Kidney (tissue), 14 donors: ENCODE measurements around the gene RCAN1. TPM values are rescaled to one million over a fixed set of nuclear protein-coding genes. Genes with fewer than 3 reads are reported as not detected.
A peak's percentile ranks its signal among the peaks of the same experiment; 100 is the strongest.

Source experiments
- DNase-seq, 5 donors: peaks; one replicate each; pipeline ENCODE4 v3.0.0-alpha.2; 2013 to 2020
- FAIRE-seq: peaks from 2 replicates; lab custom pipeline; 2012; peaks lifted over from hg19 to GRCh38; lab: Jason Lieb, UNC
- H3K27ac ChIP-seq, 2 donors: one replicate each; pipeline ENCODE4 v1.7.0; 2013; ENCODE audit warnings: low read depth in 2 of 2, low read length in 2 of 2, inconsistent platforms in 1 of 2
- H3K27me3 ChIP-seq: one replicate; pipeline ENCODE4 v1.7.1; 2013; ENCODE audit warnings: low read length, inconsistent platforms; ENCODE audit not compliant: control insufficient read depth, insufficient read depth
- H3K36me3 ChIP-seq, 3 donors: one replicate each; pipeline versions ENCODE4 v1.7.0 to v1.7.1; 2013; ENCODE audit warnings: low read length in 3 of 3, control low read depth in 1 of 3, inconsistent platforms in 1 of 3; ENCODE audit not compliant: insufficient read depth in 3 of 3, control insufficient read depth in 2 of 3
- H3K4me1 ChIP-seq, 3 donors: one replicate each; pipeline versions ENCODE4 v1.7.0 to v1.7.1; 2013; ENCODE audit warnings: low read length in 3 of 3, inconsistent platforms in 1 of 3, low read depth in 1 of 3; ENCODE audit not compliant: control insufficient read depth in 2 of 3, insufficient read depth in 2 of 3
- H3K4me3 ChIP-seq, 3 donors: one replicate each; pipeline versions ENCODE4 v1.7.0 to v1.8.1; 2013; ENCODE audit warnings: low read length in 3 of 3, control low read depth in 1 of 3, inconsistent platforms in 1 of 3
- H3K9ac ChIP-seq, 3 donors: one replicate each; pipeline versions ENCODE4 v1.7.0 to v1.7.1; 2013; ENCODE audit warnings: low read length in 3 of 3, control low read depth in 1 of 3, inconsistent platforms in 1 of 3
- H3K9me3 ChIP-seq, 3 donors: one replicate each; pipeline versions ENCODE4 v1.7.0 to v1.7.1; 2013; ENCODE audit warnings: low read length in 3 of 3, control low read depth in 1 of 3, inconsistent platforms in 1 of 3; ENCODE audit not compliant: control insufficient read depth in 2 of 3, insufficient read depth in 1 of 3
- intact Hi-C: fragments of 100-400 bp; cut with DNase I; formaldehyde crosslinking; loops from one replicate; pipeline ENCODE4 v1.11.1; 2022
- polyA plus RNA-seq: library from polyadenylated mRNA; stranded (reverse); fragments of 350-450 nt; fragmentation: Illumina TruSeq; extraction: RNeasy Lipid Tissue Mini Kit (QIAGEN cat#74804); gene quantifications from one replicate; pipeline ENCODE4 v1.2.3, GENCODE V29; 2014; ENCODE audit warnings: low read depth, low replicate concordance; ENCODE audit not compliant: insufficient read depth
- total RNA-seq: library from RNA; stranded (reverse); fragmentation: NEBNext Ultra II Directional; extraction: Animal tissue kit (Norgen Biotek cat#: 25700); gene quantifications from one replicate; pipeline ENCODE4 v1.2.1, GENCODE V29; 2021
- TF ChIP-seq, protein P1 (sequence below): IDR thresholded peaks from 3 replicates; pipeline ENCODE4 v1.5.1; 2012; ENCODE audit warnings: mild to moderate bottlenecking, moderate library complexity, borderline replicate concordance; ENCODE audit not compliant: insufficient read depth; ENCODE audit errors: extremely low read depth
- donor health status: control.
- donor health status: control.
- donor health status: control.
- donor health status: control.
- donor health status: control.
- donor health status: DM: yes; HTN: yes; CAD: no.
- donor health status: Normal renal cell carcinoma (clear cell type).

The RCAN1 gene
- total and polyA plus RNA-seq, 2 donors from 2014 or later, result 31.3 to 55.3 TPM

DNA sequence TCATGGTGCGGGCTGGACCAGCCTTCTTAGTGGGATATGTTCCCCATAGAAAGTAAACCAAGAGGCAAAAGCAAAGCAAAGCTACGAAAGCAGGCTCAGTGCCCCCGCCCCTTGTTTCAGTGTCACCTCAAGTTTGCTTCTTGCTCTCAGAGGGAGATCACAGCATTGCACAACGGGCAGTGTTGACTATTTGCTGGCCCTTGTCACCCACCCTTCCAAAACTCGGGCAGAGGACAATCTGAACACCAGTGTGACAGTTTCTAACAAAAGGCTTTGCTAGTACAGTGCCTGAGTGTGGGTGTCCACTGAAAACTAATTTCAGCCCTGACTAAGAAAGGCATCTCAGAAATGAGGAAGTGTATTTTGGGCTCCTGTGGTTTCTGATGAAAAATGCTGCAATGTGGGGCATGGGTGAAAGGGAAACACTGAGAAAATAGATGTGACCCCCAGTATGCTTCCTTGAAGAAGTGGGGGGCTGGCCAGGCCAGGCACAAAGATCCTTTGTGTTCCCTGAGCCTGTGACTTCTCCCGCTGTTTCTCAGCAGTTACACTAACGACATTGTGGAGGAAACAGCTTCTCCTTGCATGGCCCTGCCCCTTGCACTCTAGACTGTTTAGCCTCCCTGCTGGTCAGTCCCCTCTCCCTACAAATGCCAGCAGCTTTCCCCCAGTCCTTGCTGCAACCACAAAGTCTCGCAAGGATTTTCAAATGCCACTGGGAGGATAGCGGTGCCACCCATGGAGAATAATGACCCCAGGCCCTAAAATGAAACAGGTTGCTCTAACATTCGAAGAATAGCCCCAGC is 69.6 kb downstream of the RCAN1 start:
- Histone ChIP-seq H3K4me1 (peaks cover 0 to 29% (median 15%) of the 10 kb centered on the region in 3 donors), H3K9ac (peak overlapping the region in 2 of 3 donors; percentile 38 to 78), H3K9me3 (peaks cover 0 to 3% (median 0%) of the 10 kb centered on the region in 3 donors), H3K4me3 (peak overlapping the region in 2 of 3 donors; percentile 13 to 46), H3K36me3 (no peaks in the 10 kb centered on the region), H3K27me3 (no peaks in the 10 kb centered on the region), H3K27ac (peak overlapping the region; percentile 85 to 86)
- DNase-seq (peak in 2 of 5 donors; percentile 61 to 71), FAIRE-seq (no peak)
- intact Hi-C loops, result no loop called here
- TF ChIP-seq, protein P1, sequence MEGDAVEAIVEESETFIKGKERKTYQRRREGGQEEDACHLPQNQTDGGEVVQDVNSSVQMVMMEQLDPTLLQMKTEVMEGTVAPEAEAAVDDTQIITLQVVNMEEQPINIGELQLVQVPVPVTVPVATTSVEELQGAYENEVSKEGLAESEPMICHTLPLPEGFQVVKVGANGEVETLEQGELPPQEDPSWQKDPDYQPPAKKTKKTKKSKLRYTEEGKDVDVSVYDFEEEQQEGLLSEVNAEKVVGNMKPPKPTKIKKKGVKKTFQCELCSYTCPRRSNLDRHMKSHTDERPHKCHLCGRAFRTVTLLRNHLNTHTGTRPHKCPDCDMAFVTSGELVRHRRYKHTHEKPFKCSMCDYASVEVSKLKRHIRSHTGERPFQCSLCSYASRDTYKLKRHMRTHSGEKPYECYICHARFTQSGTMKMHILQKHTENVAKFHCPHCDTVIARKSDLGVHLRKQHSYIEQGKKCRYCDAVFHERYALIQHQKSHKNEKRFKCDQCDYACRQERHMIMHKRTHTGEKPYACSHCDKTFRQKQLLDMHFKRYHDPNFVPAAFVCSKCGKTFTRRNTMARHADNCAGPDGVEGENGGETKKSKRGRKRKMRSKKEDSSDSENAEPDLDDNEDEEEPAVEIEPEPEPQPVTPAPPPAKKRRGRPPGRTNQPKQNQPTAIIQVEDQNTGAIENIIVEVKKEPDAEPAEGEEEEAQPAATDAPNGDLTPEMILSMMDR, result no peak

DNA sequence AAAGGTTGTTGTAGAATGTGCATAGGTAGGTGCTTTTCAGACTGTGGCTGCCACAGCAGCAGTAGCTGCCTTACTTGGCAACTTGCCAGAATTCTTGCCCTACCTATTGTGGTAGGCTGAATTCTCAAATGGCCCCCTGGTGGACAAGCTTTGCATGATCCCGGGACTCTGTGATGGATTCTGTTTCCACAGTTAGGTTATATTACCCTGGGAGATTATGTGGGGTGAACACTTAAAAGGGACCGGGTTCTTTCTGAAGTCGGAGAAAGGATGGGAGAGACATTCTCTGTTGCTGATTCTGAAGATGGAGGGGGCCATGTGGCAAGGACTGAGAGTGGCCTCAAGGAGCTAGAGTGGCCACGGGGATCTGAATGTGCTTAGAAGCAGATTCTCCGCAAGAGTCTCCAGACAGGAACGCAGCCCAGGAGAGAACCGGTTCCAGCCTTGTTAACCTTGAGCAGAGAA is 70.8 kb downstream of the RCAN1 start:
- peak overlapping the region in 1 of 3 donors; percentile 37 for H3K9ac ChIP-seq
- intact Hi-C loops, result no loop called here

DNA sequence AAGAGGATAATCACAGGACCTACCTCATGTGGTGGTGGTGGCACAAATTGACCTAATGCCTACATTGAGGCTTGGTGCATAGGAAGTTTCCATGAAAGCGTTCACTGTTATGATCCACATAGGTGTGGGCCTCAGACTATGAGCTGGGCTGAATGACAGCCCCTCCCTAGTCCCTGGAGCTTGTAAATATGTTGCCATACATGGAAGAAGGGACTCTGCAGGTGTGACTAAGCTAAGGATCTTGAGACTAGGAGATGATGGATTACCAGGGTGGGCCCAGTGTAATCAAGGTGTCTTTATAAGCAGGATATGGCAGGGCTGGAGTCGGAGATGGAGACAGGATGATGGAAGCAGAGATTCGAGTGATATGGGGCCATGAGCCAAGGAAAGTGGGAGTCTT is 71.9 kb downstream of the RCAN1 start:
- Histone ChIP-seq H3K27ac (peak overlapping the region; percentile 51 to 88), H3K4me1 (peaks cover 0 to 29% (median 15%) of the 10 kb centered on the region in 3 donors), H3K27me3 (no peaks in the 10 kb centered on the region), H3K9me3 (peaks cover 0 to 3% (median 0%) of the 10 kb centered on the region in 3 donors), H3K36me3 (no peaks in the 10 kb centered on the region), H3K4me3 (no peak overlapping the region), H3K9ac (no peak overlapping the region)
- DNase-seq (no peak), FAIRE-seq (no peak)
- TF ChIP-seq, protein P1, result no peak
- intact Hi-C loops, result no loop called here

More for the DNA sequence above, 70.8 kb downstream of the RCAN1 start:
- Histone ChIP-seq H3K4me1 (peaks cover 0 to 29% (median 15%) of the 10 kb centered on the region in 3 donors), H3K36me3 (no peaks in the 10 kb centered on the region), H3K9me3 (peaks cover 0 to 3% (median 0%) of the 10 kb centered on the region in 3 donors), H3K27me3 (no peaks in the 10 kb centered on the region), H3K27ac (peak overlapping the region in 1 of 2 donors; percentile 88), H3K4me3 (no peak overlapping the region)
- DNase-seq, result peak in 4 of 5 donors; percentile 49 to 74 (median 61)
- no peak for FAIRE-seq
- TF ChIP-seq, protein P1, result peak; percentile 45
